Activated naive CD4-positive, alpha-beta T cell treated with anti-CD3 and anti-CD28 coated beads, Interleukin-2, amount 50 U/mL, for 72 hours (primary cell): ENCODE measurements around the gene TTC28. TPM values are rescaled to one million over a fixed set of nuclear protein-coding genes. Genes with fewer than 3 reads are reported as not detected.

Experiments
- ATAC-seq, 2 donors: fragments of 150-1000 bp; cut with Tn5 transposase; 2 replicates each; pipeline ENCODE4 v1.10.0; 2021; ENCODE audit warnings: mild to moderate bottlenecking in 2 of 2, moderate library complexity in 2 of 2
- DNase-seq, 2 donors: peaks; one replicate each; pipeline ENCODE4 v3.0.0; 2021 to 2022; ENCODE audit warnings: low spot score in 2 of 2
- H3K27ac Mint-ChIP-seq, 2 donors: one replicate each; pipeline ENCODE4 v1.8.0; 2022; ENCODE audit warnings: mild to moderate bottlenecking in 2 of 2, mixed read lengths in 2 of 2
- H3K36me3 Mint-ChIP-seq, 2 donors: one replicate each; pipeline ENCODE4 v1.8.0; 2022; ENCODE audit warnings: mixed read lengths in 2 of 2
- H3K9me3 Mint-ChIP-seq, 2 donors: one replicate each; pipeline ENCODE4 v1.8.0; 2022; ENCODE audit warnings: mixed read lengths in 2 of 2
- total RNA-seq, 2 donors: library from RNA; stranded (reverse); gene quantifications; one replicate each; pipeline ENCODE4 v1.2.3, GENCODE V29; 2022

The TTC28 gene
- total RNA-seq, 2 donors from 2014 or later: 0.66 to 8.5 TPM

- DNase-seq (no peak), ATAC-seq (no peak)
- H3K27ac Mint-ChIP-seq: no peak overlapping the region
- H3K36me3 Mint-ChIP-seq: no peaks in the 10 kb centered on the region
- H3K9me3 Mint-ChIP-seq: no peaks in the 10 kb centered on the region
These were observed 683.7 kb downstream of the TTC28 start for GRCh38 chr22:27995801-27996528.

DNA sequence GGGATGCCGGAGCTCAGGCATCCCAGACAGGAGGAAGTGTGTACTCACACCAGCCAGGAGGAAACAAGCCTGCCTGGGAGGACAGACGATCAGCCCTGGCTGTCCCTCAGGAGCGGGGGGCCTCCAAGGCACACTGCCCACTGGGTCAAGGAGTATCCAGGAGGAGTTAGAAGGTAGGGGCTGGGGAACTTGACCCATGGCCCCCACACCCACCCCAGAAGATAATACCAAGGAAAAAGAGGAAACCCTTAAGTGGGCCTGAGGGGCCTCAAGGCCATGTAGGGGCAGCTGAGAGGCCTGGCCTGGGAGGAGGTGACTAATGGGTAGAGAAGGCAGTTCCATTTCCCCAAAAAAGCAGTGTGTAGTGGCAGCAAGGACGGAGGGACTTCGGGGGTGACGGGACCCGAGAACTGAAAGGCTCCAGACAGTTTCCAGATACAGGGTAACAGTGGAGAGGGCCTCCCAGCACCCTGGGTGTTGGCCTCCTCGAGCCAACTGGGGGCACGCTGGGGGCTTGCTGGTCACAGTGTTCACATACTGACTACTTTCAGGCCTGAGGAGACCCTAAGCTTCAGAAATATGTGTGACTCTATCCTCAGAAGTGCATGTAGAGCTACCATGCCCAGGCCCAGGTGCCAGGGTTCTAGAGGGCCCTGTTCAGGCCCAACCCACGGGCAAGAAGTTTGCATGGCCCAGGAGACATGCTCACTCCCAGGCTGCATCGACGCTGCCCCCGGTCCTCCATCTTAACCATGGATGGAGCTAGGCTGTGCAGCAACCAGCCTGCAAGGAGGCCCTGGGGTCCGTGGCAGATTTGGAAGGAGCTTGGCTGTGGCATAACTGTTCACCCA lies 684.9 kb downstream of the TTC28 start:
- ATAC-seq (no peak), DNase-seq (no peak)
- no peaks in the 10 kb centered on the region for H3K9me3 Mint-ChIP-seq
- peak overlapping the region in 1 of 2 donors; percentile 72 for H3K27ac Mint-ChIP-seq
- no peaks in the 10 kb centered on the region for H3K36me3 Mint-ChIP-seq

DNA sequence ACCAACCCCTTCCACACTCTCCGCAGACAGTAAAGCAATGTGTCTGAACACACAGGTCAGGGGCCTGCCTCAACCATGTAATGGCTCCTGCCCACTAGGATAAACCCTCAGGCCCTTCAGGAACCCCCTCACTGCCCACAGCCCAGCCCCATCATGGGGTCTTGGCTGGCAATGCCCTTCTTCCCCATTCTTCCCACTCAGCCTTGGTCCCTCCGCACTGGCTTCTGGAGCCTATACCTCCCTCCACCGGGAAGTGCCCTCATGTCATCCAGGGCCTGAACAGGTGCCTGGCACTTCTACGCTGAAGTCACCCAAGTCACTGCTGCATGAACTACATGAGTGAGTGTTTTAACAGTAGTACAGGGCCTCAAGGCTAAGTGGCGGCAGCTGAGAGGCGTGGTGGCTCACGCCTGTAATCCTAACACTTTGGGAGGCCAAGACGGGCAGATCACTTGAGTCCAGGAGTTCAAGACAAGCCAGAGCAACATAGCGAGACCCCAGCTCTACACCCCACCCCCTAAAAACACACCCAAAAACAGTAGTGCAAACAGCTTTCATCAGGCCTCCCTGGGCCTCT lies 685.8 kb downstream of the TTC28 start:
- ATAC-seq (no peak), DNase-seq (no peak)
- H3K9me3 Mint-ChIP-seq: no peaks in the 10 kb centered on the region
- H3K27ac Mint-ChIP-seq: peak overlapping the region in 1 of 2 donors; percentile 8
- H3K36me3 Mint-ChIP-seq: no peaks in the 10 kb centered on the region

DNA sequence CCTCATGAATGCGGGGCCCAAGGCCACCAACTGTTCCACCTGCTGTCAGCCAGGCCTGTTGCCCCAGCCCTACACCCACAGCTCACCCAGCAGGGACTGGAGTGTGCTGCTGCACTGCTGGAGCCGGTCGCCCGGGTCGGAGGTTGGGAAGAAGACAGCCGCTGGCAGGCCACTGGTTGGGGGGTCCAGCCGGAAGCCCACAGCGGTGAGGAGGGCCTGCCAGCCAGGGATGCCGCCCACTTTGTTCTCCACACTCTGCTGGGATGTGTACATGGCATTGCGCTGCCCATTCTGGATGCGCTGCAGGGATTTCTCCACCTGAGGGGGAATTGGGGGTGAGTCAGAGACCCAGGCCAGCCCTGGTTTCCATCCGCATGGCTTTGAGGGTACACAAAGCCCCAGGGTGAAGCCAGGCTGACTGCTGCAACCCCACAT lies 686.4 kb downstream of the TTC28 start:
- Mint-ChIP-seq H3K36me3 (no peaks in the 10 kb centered on the region), H3K27ac (no peak overlapping the region), H3K9me3 (no peaks in the 10 kb centered on the region)
- DNase-seq: no peak
- no peak for ATAC-seq

DNA sequence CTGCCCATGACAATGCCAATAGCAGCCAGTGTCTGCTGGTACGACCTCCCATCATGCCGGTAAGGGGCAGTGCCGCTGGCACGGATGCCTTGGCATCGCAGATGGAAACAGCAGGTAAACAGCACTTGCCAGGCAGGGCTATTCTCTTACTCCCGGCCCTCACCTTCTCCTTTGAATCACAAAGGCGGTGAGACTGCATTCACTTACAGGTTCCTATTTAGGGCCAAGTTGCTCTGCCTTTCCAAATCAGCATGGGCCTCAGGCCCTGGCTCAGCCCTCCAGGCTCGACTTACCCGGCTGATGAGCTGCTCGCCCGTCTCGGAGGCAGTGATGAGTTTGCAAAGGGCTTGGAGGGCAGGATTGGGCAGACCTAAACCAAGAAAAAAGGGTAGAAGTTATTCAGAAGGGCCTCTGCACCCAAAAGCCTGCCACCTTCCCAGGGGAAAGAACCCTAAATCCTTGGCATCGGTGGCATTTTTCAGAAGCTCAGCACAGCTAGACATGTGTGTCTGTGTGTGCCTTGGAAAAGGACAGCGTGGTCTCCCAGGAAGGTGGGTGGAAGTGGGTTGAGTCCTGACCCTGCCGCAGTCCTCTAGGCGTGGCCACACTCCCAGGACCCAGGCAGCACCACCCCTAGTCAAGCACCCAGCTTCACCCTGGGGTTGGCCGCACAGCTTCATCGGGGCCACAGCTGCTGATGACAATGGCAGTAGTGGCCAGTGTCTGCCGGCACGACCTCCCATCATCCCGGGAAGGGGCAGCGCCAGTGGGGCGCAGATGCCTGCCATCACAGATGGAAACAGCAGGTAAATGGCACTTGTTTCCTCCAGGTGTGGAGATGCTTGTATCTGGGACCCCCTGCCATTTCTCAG lies 687.1 kb downstream of the TTC28 start:
- Mint-ChIP-seq H3K9me3 (no peaks in the 10 kb centered on the region), H3K27ac (no peak overlapping the region), H3K36me3 (no peaks in the 10 kb centered on the region)
- no peak for DNase-seq
- no peak for ATAC-seq

GRCh38 chr22:27991586-27992293 lies 687.9 kb downstream of the TTC28 start:
- no peaks in the 10 kb centered on the region for H3K9me3 Mint-ChIP-seq
- no peak for ATAC-seq

GRCh38 chr22:27990879-27991278 lies 688.8 kb downstream of the TTC28 start:
- no peaks in the 10 kb centered on the region for H3K36me3 Mint-ChIP-seq
- no peak for DNase-seq
- ATAC-seq: no peak
- H3K9me3 Mint-ChIP-seq: no peaks in the 10 kb centered on the region
- H3K27ac Mint-ChIP-seq: peak overlapping the region in 1 of 2 donors; percentile 79

More at GRCh38 chr22:27991586-27992293, 687.9 kb downstream of the TTC28 start:
- no peaks in the 10 kb centered on the region for H3K36me3 Mint-ChIP-seq
- H3K27ac Mint-ChIP-seq: no peak overlapping the region
- DNase-seq: no peak

DNA sequence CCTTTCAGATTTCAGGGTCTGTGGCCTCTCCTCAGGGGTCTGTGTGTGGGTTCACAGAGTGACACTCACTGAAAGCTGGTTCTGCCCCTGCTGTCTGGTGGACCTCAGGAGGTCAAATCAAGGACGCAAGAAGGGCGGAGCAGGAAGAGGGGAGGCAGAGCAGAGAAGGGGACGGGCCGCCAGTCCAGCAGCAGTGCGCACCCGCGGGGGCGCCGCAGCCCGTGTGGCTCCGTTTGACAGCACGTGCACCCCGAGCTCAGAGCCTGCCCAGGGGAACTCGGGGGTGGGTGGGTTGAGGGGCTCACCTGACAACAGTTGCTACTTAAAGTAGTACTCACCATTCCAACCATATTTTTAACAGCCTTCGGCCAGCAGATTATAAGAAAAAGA lies 689.2 kb downstream of the TTC28 start:
- no peak for DNase-seq
- Mint-ChIP-seq H3K9me3 (no peaks in the 10 kb centered on the region), H3K27ac (peak overlapping the region in 1 of 2 donors; percentile 79), H3K36me3 (no peaks in the 10 kb centered on the region)
- no peak for ATAC-seq

DNA sequence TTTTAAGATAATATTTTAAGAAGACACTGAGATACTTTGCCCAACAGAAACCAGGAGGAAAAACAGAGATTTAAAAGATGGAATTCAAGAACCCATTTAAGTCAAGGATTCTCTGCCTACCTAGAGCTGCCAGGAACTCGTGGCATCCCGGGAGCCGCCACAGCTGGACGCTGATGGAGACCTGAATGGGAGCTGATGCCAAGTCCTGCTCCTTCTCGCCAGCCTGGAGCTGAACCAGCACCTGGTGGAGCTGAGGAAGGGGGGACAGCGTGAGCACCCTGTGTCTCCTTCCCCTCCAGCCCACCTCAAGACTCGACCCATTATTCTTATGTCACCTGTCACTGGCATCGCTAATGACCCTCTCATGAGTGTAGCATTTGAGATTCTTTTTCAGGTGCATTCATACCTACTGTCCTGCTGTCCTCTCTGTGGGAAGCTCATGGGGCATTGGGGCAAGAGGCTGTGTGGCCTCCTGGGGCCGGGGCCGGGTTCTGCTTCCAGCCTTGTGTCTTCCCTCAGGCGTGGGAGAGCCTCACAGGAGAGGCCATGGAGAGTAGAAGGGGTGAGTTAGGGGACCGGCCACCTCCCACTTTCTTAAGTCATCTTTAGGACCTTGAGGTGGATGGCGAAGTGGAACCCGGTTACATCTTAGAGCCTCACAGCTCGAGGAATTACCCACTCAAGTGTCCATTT lies 689.7 kb downstream of the TTC28 start:
- no peak overlapping the region for H3K27ac Mint-ChIP-seq
- DNase-seq (no peak), ATAC-seq (no peak)
- no peaks in the 10 kb centered on the region for H3K9me3 Mint-ChIP-seq
- no peaks in the 10 kb centered on the region for H3K36me3 Mint-ChIP-seq

- Mint-ChIP-seq H3K9me3 (no peaks in the 10 kb centered on the region), H3K27ac (no peak overlapping the region), H3K36me3 (no peaks in the 10 kb centered on the region)
- DNase-seq: no peak
- no peak for ATAC-seq
These were observed 690.9 kb downstream of the TTC28 start for GRCh38 chr22:27988704-27989103.

- DNase-seq (no peak), ATAC-seq (no peak)
- H3K27ac Mint-ChIP-seq: no peak overlapping the region
- H3K9me3 Mint-ChIP-seq: no peaks in the 10 kb centered on the region
- no peaks in the 10 kb centered on the region for H3K36me3 Mint-ChIP-seq
These were observed 692.1 kb downstream of the TTC28 start for GRCh38 chr22:27987557-27987956.

GRCh38 chr22:27986937-27987336 lies 692.7 kb downstream of the TTC28 start:
- no peak overlapping the region for H3K27ac Mint-ChIP-seq
- H3K36me3 Mint-ChIP-seq: no peaks in the 10 kb centered on the region
- DNase-seq: no peak
- no peaks in the 10 kb centered on the region for H3K9me3 Mint-ChIP-seq
- no peak for ATAC-seq

- DNase-seq (no peak), ATAC-seq (no peak)
- no peak overlapping the region for H3K27ac Mint-ChIP-seq
- no peaks in the 10 kb centered on the region for H3K9me3 Mint-ChIP-seq
- no peaks in the 10 kb centered on the region for H3K36me3 Mint-ChIP-seq
These were observed 693.2 kb downstream of the TTC28 start for GRCh38 chr22:27986459-27986858.

DNA sequence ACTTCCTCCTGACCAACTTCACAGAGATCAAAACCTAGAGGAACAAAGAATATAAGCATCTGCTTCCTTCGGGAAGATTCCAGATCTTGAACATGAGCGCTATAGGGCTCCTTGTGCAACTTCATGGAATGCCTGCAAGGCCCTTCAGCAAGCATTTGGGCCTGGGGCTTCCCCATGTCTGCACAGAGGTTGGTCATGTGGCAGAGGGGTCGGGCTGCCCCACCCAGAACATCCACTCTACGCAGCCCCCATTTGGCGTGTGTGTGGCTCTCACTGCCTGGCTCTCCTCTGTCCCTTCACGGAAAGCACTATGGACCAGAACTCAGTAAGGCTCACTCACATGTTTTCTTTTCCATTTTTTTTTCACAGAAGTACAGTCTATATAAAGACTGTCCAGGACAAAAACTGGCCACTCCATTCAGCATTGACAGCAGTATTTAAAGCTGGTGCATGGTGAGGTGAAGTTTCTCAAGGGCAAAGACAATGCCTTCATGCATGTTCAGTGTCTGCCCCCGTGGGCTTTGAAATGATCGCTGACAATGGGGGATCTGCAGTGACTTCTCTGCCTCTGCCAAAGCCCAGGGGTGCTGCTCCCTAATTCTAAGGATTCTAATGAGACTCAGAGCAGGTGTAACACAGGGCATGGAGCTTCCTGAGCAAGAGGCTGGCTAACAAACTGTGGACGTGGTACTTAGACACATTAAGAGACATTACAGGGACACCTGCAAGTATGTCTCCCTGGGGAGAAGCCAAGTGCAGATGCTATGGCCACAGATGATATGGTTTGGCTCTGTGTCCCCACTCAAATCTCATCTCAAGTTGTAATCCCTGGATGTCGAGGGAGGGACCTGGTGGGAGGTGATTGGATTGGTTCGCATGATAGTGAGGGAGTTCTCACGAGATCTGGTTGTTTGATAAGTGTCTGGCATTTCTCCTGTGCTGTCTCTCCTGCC lies 694.0 kb downstream of the TTC28 start:
- DNase-seq: no peak
- Mint-ChIP-seq H3K36me3 (no peaks in the 10 kb centered on the region), H3K9me3 (no peaks in the 10 kb centered on the region)

DNA sequence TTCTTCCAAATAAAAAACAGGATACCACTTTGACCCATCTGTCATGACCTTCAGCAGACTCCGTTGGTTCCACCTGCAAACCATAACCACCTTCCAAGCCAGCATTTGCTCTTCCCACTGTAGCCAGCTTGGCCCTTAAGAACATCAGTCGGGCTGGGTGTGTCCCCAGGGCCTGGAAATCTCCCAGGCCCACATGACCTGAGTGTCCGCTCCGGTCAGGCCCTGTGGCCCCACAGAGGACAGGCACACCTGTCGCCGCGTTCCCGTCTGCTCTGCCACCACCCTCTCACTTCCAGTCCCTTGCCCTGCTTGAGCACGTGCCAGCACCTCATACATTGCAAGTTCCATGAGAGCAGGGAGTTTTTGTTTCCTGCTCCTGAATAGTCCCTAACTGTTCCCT lies 694.9 kb downstream of the TTC28 start:
- H3K27ac Mint-ChIP-seq: no peak overlapping the region
- H3K36me3 Mint-ChIP-seq: no peaks in the 10 kb centered on the region
- no peaks in the 10 kb centered on the region for H3K9me3 Mint-ChIP-seq
- DNase-seq (no peak), ATAC-seq (no peak)

More for the DNA sequence above, 694.0 kb downstream of the TTC28 start:
- ATAC-seq: no peak
- H3K27ac Mint-ChIP-seq: no peak overlapping the region
